ENCODE measurements around the gene KCNT1.

Gene KCNT1

GRCh38 chr9:135745686-135746324 is 43.8 kb downstream of the KCNT1 start:
- TF ChIP-seq MYC (IDR thresholded peaks at IDR 0.05; ENCODE audit: low read depth, low read length) (no peak), POLR2A (IDR thresholded peaks at IDR 0.05; ENCODE audit: extremely low read depth, insufficient read length) (no peak), MAX (IDR thresholded peaks at IDR 0.05; ENCODE audit: low read depth, low read length) (no peak)
- TF ChIP-seq, protein P1, sequence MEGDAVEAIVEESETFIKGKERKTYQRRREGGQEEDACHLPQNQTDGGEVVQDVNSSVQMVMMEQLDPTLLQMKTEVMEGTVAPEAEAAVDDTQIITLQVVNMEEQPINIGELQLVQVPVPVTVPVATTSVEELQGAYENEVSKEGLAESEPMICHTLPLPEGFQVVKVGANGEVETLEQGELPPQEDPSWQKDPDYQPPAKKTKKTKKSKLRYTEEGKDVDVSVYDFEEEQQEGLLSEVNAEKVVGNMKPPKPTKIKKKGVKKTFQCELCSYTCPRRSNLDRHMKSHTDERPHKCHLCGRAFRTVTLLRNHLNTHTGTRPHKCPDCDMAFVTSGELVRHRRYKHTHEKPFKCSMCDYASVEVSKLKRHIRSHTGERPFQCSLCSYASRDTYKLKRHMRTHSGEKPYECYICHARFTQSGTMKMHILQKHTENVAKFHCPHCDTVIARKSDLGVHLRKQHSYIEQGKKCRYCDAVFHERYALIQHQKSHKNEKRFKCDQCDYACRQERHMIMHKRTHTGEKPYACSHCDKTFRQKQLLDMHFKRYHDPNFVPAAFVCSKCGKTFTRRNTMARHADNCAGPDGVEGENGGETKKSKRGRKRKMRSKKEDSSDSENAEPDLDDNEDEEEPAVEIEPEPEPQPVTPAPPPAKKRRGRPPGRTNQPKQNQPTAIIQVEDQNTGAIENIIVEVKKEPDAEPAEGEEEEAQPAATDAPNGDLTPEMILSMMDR (IDR thresholded peaks at IDR 0.05; ENCODE audit: low read depth, low read length) = no peak
- DNase-seq (ENCODE audit: low read depth) = no peak
- H3K4me3 ChIP-seq (ENCODE audit: low read depth, low read length) = no peak overlapping the region

GRCh38 chr9:135746565-135746964 is 44.6 kb downstream of the KCNT1 start:
- no peak for DNase-seq (ENCODE audit: low read depth)

DNA sequence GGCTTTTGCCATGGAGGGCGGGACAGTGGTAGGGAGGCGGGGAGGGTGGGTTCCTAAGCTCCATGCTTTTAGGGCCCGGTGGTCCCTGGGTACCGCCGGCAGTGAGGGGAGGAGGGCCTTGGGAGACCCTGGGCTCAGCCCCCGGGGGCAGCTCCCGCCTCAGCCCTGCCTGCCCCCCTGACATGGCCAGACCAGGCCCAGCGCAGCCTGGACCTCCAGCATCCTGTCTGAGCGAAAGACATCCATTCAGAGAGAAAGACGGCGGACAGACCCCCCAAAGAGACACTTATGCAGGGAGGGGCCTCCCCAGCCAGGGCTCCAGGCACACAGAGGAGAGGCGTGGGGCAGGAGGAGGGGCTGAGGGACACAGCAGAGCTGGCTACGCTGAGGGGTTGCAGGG is 45.3 kb downstream of the KCNT1 start:
- no peak overlapping the region for H3K4me3 ChIP-seq (ENCODE audit: low read depth, low read length)
- TF ChIP-seq POLR2A (IDR thresholded peaks at IDR 0.05; ENCODE audit: extremely low read depth, insufficient read length) = no peak
- DNase-seq (ENCODE audit: low read depth) = no peak

More at GRCh38 chr9:135746565-135746964, 44.6 kb downstream of the KCNT1 start:
- no peak overlapping the region for H3K4me3 ChIP-seq (ENCODE audit: low read depth, low read length)
- TF ChIP-seq POLR2A (IDR thresholded peaks at IDR 0.05; ENCODE audit: extremely low read depth, insufficient read length) (no peak), MYC (IDR thresholded peaks at IDR 0.05; ENCODE audit: low read depth, low read length) (no peak), MAX (IDR thresholded peaks at IDR 0.05; ENCODE audit: low read depth, low read length) (no peak)
- TF ChIP-seq, protein P1 (IDR thresholded peaks at IDR 0.05; ENCODE audit: low read depth, low read length) = no peak

DNA sequence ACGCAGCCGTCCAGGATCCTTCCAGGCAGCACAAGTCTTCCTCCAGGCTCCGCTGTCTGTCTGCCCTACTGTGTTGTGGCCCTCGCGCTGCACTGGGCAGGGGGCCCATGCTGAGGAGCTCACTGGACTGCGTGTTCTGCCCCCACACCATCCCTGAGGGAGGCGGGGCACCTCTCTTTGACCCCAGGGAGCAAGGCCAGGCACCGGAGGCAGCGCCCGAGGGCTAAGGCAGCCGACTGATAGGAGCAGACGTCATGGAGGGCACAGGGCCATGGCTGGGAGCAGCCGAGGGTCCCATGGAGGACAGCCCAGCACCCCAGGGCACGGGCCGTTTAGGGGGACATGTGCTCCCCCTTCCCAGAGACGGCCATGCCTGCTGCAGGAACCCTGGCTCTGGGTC is 46.7 kb downstream of the KCNT1 start:
- H3K4me3 ChIP-seq (ENCODE audit: low read depth, low read length) = no peak overlapping the region
- DNase-seq (ENCODE audit: low read depth) = no peak
- TF ChIP-seq MYC (IDR thresholded peaks at IDR 0.05; ENCODE audit: low read depth, low read length) = no peak
- no peak for TF ChIP-seq MAX (IDR thresholded peaks at IDR 0.05; ENCODE audit: low read depth, low read length)
- TF ChIP-seq, protein P1 (IDR thresholded peaks at IDR 0.05; ENCODE audit: low read depth, low read length) = no peak
- TF ChIP-seq POLR2A (IDR thresholded peaks at IDR 0.05; ENCODE audit: extremely low read depth, insufficient read length) = no peak

DNA sequence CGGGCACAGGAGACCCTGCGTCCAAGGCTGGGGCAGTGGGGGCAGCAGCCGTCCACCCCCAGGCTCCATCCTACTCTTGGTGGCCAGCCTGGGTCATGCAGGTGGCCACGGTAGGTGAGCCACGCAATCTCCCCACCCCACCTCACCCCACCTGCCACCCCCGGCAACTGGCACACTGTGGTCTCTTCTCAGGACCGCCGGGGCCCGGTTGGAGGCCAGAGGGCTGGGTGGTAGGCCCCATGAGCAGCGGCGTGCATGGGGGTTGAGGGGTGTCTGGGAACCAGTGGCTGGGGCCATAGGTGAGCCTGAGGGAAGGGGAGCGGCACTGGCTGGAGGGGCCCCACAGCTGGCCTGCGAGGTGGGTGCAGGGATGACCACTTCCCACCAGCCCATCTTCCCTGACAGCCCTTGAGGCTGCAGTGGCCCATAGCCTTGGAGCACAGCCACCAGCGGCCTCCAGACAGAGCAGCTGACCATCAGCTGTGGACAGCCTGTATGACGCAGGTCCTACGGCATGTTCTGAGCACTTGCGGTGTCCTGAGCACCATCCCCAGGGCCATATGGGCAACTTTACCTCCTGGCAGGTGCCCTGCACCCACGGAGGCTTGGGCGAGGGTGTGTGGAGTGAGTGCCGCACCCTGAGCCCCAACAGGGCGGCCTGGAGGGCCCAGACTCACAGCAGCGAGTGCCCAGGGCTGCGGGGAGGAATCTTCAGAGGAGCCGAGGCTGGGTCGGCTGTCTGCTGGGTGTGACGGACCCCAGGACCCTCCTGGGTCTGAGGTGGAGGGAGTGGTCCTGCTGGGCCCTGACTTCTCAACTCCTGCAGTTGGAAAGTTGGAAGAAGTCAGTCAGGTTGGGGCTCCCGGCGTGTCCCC is 47.4 kb downstream of the KCNT1 start:
- TF ChIP-seq, protein P1 (IDR thresholded peaks at IDR 0.05; ENCODE audit: low read depth, low read length) = no peak
- no peak for TF ChIP-seq MAX (IDR thresholded peaks at IDR 0.05; ENCODE audit: low read depth, low read length)
- no peak for TF ChIP-seq MYC (IDR thresholded peaks at IDR 0.05; ENCODE audit: low read depth, low read length)
- no peak for TF ChIP-seq POLR2A (IDR thresholded peaks at IDR 0.05; ENCODE audit: extremely low read depth, insufficient read length)
- DNase-seq (ENCODE audit: low read depth) = no peak
- H3K4me3 ChIP-seq (ENCODE audit: low read depth, low read length) = no peak overlapping the region

GRCh38 chr9:135750786-135751185 is 48.8 kb downstream of the KCNT1 start:
- DNase-seq (ENCODE audit: low read depth) = no peak
- TF ChIP-seq, protein P1 (IDR thresholded peaks at IDR 0.05; ENCODE audit: low read depth, low read length) = no peak
- no peak for TF ChIP-seq MAX (IDR thresholded peaks at IDR 0.05; ENCODE audit: low read depth, low read length)
- TF ChIP-seq MYC (IDR thresholded peaks at IDR 0.05; ENCODE audit: low read depth, low read length) = no peak
- no peak for TF ChIP-seq POLR2A (IDR thresholded peaks at IDR 0.05; ENCODE audit: extremely low read depth, insufficient read length)
- H3K4me3 ChIP-seq (ENCODE audit: low read depth, low read length) = no peak overlapping the region
